DOHH2 (cell line): ENCODE data around the gene PIGS.

Experiments used
- H3F3A ChIP-seq: fragments of 200-600 bp; sonication (generic), shearing (Covaris generic); 2 replicates; pipeline ENCODE4 v1.6.0; 2016; ENCODE audit warnings: antibody characterized with exemption, mild to moderate bottlenecking; ENCODE audit not compliant: control insufficient read depth, insufficient read depth
- H3K27ac ChIP-seq: fragments of 200-600 bp; sonication (generic); 2 replicates; pipeline ENCODE4 v1.5.1; 2014; ENCODE audit warnings: low read depth, mild to moderate bottlenecking, low read length, moderate library complexity
- H3K27me3 ChIP-seq: fragments of 200-600 bp; sonication (generic); 2 replicates; pipeline ENCODE4 v1.6.1; 2014; ENCODE audit warnings: mild to moderate bottlenecking, low read length, mixed read lengths; ENCODE audit not compliant: control insufficient read depth
- H3K36me3 ChIP-seq: fragments of 200-600 bp; sonication (generic); 2 replicates; pipeline ENCODE4 v1.6.1; 2014; ENCODE audit warnings: mild to moderate bottlenecking, low read length, moderate library complexity, mixed read lengths; ENCODE audit not compliant: control insufficient read depth
- H3K4me1 ChIP-seq: fragments of 200-600 bp; sonication (generic); 2 replicates; pipeline ENCODE4 v1.6.1; 2014; ENCODE audit warnings: mild to moderate bottlenecking, low read length, mixed read lengths; ENCODE audit not compliant: control insufficient read depth
- H3K4me2 ChIP-seq: fragments of 200-600 bp; sonication (generic); 2 replicates; pipeline ENCODE4 v1.6.0; 2014; ENCODE audit warnings: mild to moderate bottlenecking, low read length, moderate library complexity
- H3K4me3 ChIP-seq: fragments of 200-600 bp; sonication (generic); 2 replicates; pipeline ENCODE4 v1.5.1; 2014; ENCODE audit warnings: mild to moderate bottlenecking, low read length, mixed read lengths
- H3K79me2 ChIP-seq: fragments of 200-600 bp; sonication (generic); 2 replicates; pipeline ENCODE4 v1.6.1; 2014; ENCODE audit warnings: mild to moderate bottlenecking, low read length, mixed read lengths; ENCODE audit not compliant: control insufficient read depth
- H3K9me2 ChIP-seq: fragments of 200-600 bp; sonication (generic); replicated peaks from 2 replicates; pipeline ENCODE4 v1.6.1; 2014; ENCODE audit warnings: mild to moderate bottlenecking, low read length, mixed read lengths; ENCODE audit not compliant: control insufficient read depth
- H3K9me3 ChIP-seq: fragments of 200-600 bp; sonication (generic); 2 replicates; pipeline ENCODE4 v1.6.1; 2014; ENCODE audit warnings: antibody characterized with exemption, low read length, mixed read lengths; ENCODE audit not compliant: control insufficient read depth, insufficient read depth
- H4K20me1 ChIP-seq: fragments of 200-600 bp; sonication (generic); 2 replicates; pipeline ENCODE4 v1.6.0; 2014; ENCODE audit warnings: low read depth, mild to moderate bottlenecking, antibody characterized with exemption, low read length, moderate library complexity; ENCODE audit not compliant: control insufficient read depth, insufficient read depth
- EZH2phosphoT487 ChIP-seq: fragments of 200-600 bp; sonication (generic); IDR thresholded peaks from 2 replicates; pipeline ENCODE4 v1.6.1; 2017; ENCODE audit warnings: borderline replicate concordance, mild to moderate bottlenecking, antibody characterized with exemption, low read length, moderate library complexity, mixed read lengths
- TF ChIP-seq, protein P1 (sequence below): fragments of 200-600 bp; sonication (generic); IDR thresholded peaks from one replicate; pipeline ENCODE4 v1.5.1; 2014; ENCODE audit warnings: antibody characterized with exemption, mild to moderate bottlenecking, low read depth, low read length; ENCODE audit not compliant: poor library complexity, severe bottlenecking

The PIGS gene

DNA sequence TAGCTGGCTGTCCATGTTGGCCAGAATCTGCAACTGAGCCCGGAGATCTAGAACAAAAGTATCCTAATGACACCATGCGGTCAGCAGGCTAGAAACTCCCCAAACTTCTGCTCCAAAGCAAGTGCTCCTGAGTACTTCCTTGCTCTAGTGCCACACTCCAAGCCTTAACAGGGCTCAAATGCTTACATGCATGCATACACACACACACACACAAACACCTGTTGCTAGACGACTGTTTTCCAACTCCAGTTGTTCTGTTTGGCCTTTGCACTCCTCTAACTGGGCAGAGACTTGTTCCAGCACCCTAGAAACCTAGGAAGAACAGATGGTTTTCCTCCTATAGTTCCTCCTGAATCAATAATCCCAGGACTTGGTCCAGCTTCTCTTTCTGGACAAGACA, 13.1 kb upstream of the PIGS start:
- peaks cover 92% of the 10 kb centered on the region for H3K36me3 ChIP-seq

DNA sequence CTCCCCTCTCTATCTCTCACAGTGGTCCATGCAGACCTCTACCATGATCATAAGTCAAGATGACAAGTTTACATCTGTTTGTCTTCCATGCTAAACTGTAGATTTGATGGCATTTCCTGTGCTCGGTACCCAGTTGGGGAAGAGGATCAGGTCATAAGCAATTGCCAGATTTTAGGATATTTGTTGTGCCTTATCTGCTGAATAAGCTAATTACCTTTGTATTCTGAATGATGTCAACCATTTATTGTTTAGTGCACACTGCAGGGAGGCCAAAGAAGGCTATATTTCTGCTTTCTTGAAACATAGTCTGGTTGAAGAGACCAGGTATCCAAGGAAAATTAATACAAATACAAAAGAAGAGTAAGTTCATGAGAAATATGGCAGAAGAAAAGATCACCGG, 11.2 kb upstream of the PIGS start:
- Histone ChIP-seq H3K27me3 (no peaks in the 10 kb centered on the region), H4K20me1 (no peaks in the 10 kb centered on the region), H3K4me1 (peaks cover 1% of the 10 kb centered on the region), H3K27ac (no peak overlapping the region), H3K36me3 (peaks cover 95% of the 10 kb centered on the region), H3K9me2 (no peaks in the 10 kb centered on the region), H3K4me3 (no peak overlapping the region), H3K4me2 (no peak overlapping the region), H3K9me3 (no peaks in the 10 kb centered on the region), H3F3A (peaks cover 18% of the 10 kb centered on the region), H3K79me2 (no peaks in the 10 kb centered on the region)
- TF ChIP-seq, protein P1, sequence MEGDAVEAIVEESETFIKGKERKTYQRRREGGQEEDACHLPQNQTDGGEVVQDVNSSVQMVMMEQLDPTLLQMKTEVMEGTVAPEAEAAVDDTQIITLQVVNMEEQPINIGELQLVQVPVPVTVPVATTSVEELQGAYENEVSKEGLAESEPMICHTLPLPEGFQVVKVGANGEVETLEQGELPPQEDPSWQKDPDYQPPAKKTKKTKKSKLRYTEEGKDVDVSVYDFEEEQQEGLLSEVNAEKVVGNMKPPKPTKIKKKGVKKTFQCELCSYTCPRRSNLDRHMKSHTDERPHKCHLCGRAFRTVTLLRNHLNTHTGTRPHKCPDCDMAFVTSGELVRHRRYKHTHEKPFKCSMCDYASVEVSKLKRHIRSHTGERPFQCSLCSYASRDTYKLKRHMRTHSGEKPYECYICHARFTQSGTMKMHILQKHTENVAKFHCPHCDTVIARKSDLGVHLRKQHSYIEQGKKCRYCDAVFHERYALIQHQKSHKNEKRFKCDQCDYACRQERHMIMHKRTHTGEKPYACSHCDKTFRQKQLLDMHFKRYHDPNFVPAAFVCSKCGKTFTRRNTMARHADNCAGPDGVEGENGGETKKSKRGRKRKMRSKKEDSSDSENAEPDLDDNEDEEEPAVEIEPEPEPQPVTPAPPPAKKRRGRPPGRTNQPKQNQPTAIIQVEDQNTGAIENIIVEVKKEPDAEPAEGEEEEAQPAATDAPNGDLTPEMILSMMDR, result no peak
- no peak for TF ChIP-seq EZH2phosphoT487

More for the DNA sequence above, 13.1 kb upstream of the PIGS start:
- H3K79me2 ChIP-seq, result peaks cover 9% of the 10 kb centered on the region; the same call in 1 of the 2 replicates
- no peak overlapping the region for H3K4me2 ChIP-seq
- H3K27me3 ChIP-seq, result no peaks in the 10 kb centered on the region
- no peak overlapping the region for H3K4me3 ChIP-seq
- no peaks in the 10 kb centered on the region for H3K9me3 ChIP-seq
- H3K27ac ChIP-seq, result no peak overlapping the region
- H4K20me1 ChIP-seq, result no peaks in the 10 kb centered on the region
- H3K9me2 ChIP-seq, result no peaks in the 10 kb centered on the region
- TF ChIP-seq, protein P1, result no peak
- TF ChIP-seq EZH2phosphoT487, result no peak
- H3K4me1 ChIP-seq, result no peaks in the 10 kb centered on the region
- peaks cover 10% of the 10 kb centered on the region for H3F3A ChIP-seq

DNA sequence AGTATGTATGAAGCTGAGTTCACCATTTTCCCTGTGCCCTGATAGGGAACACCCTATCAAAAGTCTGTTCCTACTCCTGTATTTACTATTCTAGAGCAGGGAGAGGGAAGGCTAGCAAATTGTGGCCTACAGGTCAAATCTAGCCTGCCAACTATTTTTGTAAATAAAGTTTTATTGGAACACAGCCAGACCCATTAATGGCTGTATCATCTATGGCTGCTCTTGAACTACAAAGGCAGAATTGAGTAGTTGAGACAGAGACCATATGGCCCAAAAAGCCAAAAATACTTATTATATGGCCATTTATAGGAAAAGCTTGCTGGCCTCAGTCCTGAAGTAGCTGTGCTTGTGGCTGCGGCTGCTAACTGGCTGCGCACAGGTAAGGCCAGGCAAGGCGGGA, 9.6 kb upstream of the PIGS start:
- Histone ChIP-seq H3K36me3 (peaks cover 86% of the 10 kb centered on the region), H3K27me3 (no peaks in the 10 kb centered on the region), H4K20me1 (no peaks in the 10 kb centered on the region), H3F3A (peaks cover 20% of the 10 kb centered on the region), H3K79me2 (no peaks in the 10 kb centered on the region), H3K4me1 (peaks cover 13% of the 10 kb centered on the region), H3K9me2 (no peaks in the 10 kb centered on the region), H3K27ac (no peak overlapping the region), H3K4me2 (no peak overlapping the region), H3K9me3 (no peaks in the 10 kb centered on the region), H3K4me3 (no peak overlapping the region)
- TF ChIP-seq, protein P1, result no peak
- TF ChIP-seq EZH2phosphoT487, result no peak
